Activated gamma-delta T cell treated with anti-CD3 and anti-CD28 coated beads, Interleukin-2, amount 50 U/mL, for 16 hours (primary cell): ENCODE measurements around the gene TUT1.
"Not testable (repeated sequence)": the region's sequence is repeated elsewhere in the genome, so short reads cannot be mapped to it uniquely, and the experiment has no call there.

Experiments
- DNase-seq: peaks from one replicate; pipeline ENCODE4 v3.0.0-alpha.2; 2020; ENCODE audit warnings: low read depth

Gene TUT1

DNA sequence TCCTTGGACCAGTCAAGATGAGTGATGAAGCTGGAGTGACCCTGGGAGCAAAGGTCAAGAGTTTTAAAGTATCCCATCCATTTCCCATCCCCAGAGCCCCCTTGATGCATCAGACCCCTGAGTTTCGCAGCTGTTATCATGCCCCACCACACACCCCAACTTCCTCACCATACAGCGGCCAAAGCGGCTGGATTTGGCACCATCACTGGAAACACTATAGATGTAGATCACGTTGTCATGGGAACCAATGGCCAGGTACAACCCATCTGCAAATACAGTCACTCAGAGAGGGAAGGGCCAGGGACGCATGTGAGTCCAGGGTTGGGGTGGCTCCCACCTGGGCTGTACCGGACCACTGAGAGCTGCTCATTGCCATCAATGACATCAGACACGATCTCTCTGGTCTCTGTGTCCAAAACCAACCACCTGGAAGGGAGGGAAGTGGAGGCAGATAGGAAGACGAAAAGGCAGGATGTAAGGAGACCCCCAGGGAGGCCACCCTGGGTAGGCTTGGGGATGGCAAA is 12.5 kb upstream of the TUT1 start:
- no peak for DNase-seq

DNA sequence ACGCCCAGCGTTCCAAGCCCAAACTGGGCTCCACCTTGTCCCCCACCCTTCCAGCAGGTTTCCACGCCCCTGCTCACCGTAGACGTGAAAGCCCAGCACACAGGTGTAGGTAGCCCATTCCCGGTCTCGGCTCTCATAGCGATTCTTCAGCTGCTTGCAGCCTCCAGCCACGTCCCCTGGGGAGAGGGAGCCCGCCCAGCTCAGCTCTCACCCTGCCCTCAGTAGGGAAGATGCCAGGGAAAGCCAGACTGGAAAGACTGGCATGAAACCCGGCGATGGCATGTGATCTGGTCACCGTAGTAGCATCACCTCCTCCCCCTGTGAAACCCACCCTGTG is 11.7 kb upstream of the TUT1 start:
- no peak for DNase-seq

DNA sequence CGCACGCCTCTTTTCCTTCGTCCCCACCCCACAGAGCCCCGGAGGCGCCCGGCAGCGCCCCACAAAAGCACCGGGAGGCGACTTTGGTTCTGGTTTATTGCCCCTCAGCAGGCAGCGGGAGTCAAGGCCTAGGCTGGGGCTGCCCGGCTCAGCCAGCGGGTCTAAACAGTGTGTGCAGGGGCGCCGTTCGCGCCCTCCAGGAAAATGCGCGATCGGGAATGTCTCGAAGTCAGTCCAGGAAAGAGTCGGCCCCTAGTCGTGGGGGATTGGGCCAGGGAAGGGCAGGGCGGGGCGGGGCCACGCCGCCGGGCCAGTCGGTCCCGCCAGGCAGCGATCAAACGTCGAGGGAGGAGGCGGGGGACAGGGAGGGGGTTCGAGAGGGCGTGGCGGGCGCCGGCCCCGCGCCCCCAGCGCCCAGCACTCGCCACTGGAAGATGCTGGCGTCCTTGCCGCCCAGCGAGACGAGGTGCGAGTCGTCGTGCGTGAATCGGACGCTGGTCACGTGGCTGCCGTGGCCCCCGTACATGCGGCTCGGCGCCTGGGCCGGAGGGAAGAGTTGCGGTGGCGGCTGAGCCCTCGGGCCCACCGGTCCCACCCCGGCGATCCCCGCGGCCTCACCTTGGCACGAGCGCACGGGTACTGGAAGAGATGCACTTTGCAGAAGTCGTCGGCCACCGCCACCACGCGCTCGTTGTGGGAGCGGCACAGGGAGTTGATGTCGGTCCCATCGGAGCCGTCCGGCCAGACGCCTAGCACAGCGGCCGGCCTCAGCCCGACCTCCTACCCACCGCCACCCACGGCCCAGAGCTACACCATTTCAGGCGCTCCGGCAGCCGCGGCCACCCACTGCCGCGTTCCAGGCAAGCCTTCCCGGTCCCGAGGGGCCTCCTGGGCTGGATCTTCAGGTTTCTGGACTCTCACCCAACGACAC is 11.1 kb upstream of the TUT1 start:
- no peak for DNase-seq

DNA sequence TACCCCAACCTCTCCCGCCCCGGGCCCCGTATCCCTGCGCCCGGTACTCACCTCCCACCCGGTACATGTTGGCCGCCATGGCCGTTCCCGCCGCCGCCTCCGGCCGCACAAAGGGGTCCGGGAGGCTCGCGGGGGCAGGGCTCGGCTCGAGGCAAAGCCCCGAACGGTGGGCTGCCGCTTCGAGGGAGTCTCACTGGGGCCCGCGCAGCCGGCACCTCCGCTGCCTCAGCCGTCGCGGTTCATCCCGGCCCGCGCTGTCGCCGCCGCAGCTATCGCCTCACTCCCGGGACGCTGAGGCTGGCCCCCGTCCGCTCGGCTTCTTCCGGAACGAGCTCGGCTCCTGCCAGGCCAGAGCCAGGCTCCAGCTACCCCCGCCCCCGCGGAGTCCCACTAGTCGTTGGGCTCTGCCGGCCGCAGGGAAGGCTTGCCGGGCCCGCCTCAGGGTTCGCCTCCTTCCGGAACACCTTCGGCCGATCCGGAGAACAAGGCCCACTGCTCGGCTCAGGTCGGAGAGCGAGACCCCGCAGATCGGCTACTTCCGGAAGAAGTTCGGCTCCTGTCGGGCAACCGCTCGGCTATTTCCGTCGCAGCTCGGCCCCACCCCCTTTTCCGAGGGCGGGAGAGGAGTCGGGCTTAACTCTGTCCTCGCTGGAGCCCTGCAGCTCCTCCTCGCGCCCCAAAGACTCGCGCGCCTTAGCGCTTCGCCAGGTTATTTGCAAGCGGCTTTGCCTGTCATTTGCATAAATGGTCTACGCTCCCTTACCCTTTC is 10.2 kb upstream of the TUT1 start, which contains the start of gene MTA2:
Gene MTA2, minus strand, starts transcription at position 494 of the 769 bp plus-strand sequence. Its CDS starts 415 bp downstream, at position 79.
- DNase-seq: peak; percentile 99

DNA sequence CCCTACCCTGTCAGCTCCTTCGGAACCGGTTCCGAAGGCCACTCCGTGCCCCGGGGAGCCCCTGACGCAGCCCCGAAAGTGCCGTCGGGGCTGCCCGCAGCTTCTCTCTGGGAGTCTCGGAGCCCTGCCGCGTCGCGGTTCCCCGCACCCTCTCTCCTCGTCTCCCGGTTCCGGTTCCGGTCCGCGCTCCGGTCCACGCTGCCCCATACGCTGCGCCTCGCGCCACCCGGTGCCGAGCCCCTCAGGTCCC is 9.7 kb upstream of the TUT1 start:
- peak; percentile 24 for DNase-seq

DNA sequence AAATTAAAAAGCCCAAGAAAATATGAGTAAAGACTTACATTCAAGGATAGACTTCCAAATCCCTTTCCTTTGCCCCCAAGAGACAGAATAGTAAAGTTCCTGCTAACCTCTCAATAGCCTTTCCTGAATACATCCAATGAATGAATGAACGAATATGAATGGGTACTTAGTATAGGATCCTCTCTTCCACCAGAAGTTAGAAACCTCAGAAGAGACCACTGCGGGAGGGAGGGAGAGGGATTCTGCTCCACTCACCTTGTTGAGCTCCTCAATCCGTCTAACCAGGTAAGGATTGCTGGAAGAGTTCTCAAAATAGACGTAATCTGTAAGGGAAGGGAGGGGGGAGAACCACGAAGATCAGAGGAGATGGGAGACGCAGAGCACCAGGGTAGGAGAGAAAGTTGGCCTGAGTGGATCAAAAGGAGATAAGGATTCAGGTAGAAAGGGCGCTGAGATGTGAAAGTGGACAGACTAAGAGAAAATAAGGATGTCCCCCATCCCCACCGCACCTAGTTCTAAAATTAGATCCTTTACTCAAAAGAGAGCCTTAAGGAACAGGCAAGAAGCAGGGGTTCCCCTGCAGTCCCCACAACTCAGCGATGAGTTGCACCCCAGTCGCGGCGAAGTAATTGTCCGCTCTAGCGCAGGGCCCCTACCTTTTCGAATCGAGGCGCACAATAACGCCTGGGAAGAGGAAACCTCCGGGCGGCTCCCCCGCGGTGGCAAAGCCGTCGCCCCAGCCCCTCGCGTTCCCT is 9.2 kb upstream of the TUT1 start:
- DNase-seq: no peak

DNA sequence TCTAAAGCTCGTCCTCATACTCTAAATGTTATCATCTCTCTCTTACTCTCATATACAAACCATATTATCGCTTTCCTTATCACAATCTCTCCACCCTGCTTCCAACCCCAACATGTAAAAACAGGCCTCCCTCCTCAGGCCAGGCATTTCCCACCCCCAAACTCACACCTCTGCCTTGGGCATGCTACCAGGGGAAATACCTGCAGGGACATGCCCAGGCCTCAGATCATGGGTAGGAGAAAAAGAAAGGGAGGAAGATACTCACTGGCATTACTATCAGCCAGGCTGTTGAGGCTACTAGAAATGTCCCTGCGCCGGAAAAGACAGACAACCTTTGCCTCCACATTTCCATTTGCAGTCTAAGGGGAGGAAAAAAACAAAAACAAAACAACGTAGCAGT is 8.6 kb upstream of the TUT1 start:
- no peak for DNase-seq

DNA sequence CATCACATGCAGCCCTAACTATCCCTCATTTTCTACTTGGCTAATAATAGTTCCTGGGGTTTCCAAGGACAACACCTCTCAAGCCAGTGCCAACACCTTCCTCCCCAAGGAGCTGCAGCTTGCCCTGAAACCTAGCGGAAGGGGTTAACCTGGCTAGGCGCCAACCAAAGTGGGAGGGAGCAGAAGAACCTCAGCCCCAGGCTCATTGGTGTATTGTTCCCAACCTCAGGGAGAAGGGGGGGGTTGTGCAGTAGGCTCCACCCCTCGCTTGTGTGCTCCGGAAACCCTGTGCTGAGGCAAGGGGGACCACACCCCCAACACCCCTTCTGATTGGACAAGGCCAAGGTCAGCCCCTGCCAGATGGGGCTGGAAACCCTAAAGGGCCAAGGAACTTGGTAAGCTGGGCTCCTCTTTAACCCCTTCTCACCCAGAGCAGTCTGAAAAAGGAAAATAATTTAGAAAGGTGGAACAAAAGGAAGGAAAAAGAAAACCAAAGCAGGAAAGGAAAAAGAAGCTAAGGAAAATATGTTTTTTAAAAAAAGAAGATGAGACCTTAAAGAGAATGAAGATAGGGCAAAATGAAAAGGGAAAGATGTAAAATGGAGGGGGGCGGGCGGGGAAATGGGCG is 7.9 kb upstream of the TUT1 start:
- peak; percentile 93 for DNase-seq

DNA sequence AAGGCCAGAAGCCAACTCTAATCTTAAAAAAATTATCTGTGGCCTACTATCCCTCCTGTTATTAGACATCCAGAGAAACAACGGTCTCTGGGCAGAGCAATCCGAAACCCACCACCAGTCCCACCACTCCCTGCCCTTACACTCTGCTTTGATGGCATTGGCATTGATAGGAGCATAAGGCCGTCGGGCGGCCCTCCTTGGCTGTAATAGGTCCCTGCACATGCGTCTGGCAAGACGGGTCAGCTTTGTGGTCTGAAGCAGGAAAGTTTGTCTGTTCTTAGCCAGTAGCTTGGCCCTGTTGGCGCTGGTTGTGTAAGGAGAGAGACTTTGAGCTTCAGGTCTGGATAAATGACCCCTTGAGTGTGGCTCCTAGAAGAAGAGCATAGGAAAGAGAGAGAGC is 3.8 kb upstream of the TUT1 start:
- no peak for DNase-seq

DNA sequence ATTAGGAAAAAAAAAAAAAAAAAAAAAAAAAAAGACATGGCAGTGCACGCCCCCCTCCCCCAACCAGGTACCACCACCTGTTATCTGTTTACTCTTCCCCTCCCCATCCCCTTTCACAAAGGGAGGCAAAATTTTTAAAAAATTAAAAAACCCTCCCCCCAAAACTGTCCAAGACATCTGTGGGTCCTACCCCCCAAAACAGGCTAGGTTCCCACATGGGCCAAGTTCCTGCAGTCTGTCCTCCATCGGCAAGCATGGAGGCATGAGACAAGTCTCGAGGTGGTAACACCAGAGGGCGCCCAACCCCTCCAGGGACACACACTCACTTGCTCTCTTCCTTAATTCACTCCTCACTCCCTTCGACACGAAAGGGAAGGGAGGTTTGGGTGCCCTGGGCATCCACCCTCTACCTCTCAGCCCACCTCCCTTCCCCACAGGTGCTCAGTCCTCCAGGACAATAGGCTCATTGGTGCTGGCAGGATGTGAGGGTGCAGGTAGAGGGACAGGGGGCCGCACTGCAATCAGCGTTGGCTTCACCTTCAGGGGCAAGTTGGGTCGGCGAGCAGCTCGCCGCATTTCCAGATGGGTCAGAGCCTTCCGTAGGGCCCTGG is 2.2 kb upstream of the TUT1 start:
- peak; percentile 61 for DNase-seq

DNA sequence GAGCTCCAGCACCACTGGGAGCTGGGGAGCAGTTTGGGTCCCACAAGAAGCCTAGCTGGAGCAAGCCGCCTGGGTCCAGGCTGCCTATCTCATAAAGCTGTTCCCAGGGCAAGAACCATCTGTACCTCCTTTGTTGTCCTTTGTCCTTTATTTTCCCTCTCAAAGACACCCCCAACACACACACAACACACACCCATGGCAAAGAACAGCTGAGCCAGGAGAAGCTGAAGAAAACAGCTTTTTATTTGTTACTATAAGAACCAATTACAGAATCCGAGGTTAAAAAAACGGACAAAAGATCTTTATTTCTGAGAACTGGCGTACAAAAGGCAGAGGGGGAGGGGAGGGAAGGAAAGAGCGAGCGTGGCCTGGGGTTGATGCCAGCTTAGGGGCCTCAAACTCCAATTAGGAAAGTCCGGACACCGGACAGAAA is 1.7 kb upstream of the TUT1 start:
- DNase-seq: no peak

DNA sequence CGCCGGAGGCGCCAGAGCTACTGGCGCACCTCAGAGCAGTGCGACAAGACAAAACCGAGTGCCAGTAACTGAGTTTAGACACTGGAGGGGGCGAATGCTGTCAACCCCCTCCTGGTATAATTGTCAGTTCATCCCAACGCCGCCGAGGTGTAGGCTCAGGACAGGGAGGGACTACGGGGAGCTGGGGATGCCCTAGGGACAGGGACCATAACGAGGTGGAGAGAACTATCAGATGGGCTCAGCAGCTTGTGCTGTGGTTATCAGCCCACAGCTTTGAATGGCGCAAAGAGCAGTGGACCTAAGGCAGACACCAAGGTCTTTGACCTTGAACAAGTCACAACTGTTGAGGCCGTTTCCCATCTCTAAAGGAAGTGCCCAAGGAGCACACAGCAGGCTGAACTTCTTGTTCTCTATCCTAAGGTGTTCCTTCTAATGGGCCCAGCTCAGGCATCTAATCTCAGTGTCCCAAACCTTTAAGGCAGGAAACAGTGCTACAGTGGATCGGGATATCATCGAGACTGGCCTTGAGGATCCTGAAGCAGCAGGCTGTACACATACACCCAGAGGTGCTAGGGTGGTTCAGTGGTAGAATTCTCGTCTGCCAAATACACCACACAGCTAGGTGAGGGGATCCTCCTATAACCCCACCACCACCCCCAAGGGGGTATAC is 958 bp upstream of the TUT1 start:
- no peak for DNase-seq

DNA sequence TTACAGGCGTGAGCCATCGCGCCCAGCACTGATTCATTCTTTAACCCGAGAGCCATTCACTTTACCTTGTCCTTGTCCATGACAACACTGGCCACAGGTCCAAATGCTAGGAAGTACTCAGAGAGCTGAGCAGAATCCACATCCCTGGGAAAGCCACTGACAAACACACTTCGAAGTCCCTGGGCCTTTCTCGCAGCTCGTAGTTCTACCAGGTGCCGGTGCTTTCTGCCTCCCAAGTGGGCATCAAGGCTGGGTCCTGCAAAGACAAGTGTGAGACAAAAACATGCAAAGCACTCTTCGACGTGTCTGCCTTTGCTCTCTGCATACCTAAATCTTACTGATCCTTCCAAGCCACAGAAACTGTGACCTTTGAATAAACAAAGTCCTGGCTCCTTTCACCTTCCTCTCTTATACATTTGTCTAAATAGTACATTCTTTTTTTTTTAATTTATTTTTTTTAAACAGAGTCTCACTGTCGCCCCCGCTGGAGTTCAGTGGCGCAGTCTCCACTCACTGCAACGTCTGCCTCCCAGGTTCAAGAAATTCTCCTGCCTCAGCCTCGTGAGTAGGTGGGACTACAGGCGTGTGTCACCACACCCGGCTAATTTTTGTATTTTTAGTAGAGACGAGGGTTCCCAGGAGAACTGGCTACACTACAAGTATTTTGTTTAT is 2.2 kb downstream of the TUT1 start:
- no peak for DNase-seq

DNA sequence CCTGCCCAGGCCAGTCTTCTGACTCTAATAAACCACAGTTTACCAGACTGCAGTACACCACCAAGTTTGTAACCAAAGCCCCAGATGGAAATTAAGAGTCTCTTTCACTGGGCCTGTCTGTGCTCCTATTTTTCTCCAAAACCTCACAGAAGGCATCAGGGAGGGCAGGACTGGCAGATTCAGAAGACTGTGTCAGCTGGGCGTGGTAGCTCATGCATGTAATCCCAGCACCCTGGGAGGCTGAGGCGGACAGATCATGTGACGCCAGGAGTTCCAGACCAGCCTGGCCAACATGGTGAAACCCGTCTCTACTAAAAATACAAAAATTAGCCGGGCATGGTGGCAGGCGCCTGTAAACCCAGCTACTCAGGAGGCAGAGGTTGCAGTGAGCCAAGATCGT is 6.0 kb downstream of the TUT1 start:
- DNase-seq: not testable (repeated sequence)

DNA sequence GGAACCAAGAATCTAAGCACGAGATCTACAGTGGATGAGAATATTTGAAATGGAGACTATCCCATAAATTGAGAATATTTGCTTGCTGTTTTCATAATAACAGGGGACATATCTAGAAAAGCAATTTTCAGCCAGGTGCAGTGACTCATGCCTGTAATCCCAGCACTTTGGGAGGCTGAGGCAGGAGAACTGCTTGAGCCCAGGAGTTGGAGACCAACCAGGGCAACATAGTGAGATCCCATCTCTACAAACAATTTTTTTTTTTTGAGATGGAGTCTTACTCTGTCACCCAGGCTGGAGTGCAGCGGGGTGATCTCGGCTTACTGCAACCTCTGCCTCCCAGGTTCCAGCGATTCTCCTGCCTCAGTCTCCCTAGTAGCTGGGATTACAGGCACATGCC is 9.6 kb downstream of the TUT1 start:
- not testable (repeated sequence) for DNase-seq

DNA sequence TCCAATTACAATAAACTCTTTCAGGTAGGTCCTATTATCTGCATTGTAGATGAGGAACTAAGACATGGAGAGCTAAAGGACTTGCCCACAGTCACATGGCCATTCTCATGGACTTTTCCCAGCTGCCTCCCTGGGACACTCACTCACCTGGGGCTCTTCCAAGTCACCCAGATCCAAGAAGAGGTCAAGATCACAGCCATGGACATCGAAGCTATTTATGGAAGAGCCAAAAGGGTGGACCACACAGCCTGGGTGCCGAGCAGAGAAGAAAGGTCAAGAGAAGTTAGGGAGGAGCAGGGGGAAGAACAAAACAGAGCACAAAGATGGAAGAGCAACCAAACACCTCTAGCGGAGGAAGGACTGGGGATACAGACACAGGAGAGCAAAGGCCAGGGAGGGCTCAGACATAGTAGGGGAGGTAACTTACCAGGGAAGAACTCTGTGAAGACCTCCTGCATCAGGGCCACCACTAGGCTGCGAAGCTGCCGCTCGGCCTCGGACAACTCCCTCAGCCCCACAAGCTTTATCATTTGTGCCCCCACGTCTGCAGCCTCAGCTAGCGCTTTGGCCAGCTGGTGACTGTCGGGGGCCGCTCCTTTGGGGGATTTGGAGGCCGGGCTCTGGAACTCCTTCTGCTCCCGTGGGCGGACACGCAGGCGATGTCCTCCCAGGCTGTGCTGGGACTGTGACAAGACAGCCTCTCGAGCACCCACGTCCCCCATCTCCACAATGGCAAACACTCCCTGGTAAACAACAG is 10.2 kb downstream of the TUT1 start:
- no peak for DNase-seq

DNA sequence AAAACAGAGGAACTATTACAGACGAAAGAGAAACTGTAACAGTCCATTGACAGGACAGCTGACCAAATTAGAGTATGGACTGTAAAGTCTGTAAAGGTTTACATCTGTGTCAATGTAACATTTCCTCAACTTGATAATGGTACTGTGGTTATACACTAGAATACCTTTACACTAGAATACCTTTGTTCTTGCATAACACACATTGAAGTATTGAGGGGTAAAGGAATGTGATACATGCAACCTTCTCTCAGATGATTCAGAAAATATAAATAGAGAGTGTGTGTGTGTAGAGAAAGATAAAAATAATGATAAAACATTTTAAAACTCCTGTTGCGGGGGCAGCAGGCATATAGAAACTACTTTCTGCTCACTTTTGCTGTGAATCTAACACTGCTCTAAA is 12.1 kb downstream of the TUT1 start:
- DNase-seq: no peak

DNA sequence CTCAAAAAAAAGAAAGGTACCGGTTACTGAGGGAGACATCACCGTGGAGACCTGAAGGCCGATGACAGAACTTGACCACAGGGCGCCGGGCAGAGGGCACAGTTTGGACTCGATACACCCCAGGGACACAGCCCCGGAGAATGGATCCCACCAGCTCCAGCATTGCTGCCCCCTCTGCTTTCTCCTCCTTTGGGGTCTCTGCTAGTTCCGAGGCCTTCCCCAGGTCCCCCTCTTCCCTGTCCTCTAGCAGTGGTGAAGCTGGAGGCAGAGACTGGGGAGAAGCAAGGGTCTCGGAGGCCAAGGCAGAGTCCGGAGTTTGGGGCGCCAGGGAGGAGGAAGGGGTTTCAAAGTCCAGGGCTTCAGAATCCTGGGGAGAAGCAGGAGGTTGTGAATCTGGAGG is 12.8 kb downstream of the TUT1 start:
- DNase-seq: no peak

DNA sequence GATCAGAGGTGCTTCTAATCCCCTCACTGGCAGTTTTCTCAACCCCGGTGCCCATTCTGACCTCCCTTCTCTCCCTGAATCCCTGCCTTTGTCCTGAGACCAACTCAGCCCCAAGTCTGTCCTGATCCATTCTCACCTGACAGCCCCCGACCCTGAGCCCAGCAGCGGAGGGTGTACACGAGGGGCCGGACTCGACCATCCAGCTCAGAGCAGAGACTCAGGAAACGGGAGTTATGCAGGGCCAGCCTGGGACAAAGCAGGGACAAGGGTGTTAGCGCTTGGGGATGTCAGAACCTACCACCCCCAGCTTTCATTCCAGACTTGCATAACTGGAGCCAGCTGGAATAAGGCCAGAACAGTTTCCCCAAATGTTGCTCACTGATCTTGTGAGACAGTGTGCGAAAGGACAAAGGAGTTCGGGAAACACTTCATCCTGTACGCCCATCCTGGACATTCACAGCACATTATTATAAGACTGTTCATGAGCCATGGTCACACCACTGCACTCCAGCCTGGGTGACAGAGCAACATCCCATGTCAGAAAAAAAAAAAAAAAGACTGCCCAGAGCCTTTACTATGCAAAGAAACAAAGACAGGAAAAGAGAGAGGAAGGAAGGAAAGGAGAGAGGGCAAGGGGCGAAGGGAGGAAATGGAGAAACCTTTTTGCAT is 14.1 kb downstream of the TUT1 start:
- no peak for DNase-seq
